ENCODE measurements around the gene FTH1.
A peak's percentile ranks its signal among the peaks of the same experiment; 100 is the strongest.
"Not testable (repeated sequence)": the region's sequence is repeated elsewhere in the genome, so short reads cannot be mapped to it uniquely, and the experiment has no call there.

Gene FTH1

DNA sequence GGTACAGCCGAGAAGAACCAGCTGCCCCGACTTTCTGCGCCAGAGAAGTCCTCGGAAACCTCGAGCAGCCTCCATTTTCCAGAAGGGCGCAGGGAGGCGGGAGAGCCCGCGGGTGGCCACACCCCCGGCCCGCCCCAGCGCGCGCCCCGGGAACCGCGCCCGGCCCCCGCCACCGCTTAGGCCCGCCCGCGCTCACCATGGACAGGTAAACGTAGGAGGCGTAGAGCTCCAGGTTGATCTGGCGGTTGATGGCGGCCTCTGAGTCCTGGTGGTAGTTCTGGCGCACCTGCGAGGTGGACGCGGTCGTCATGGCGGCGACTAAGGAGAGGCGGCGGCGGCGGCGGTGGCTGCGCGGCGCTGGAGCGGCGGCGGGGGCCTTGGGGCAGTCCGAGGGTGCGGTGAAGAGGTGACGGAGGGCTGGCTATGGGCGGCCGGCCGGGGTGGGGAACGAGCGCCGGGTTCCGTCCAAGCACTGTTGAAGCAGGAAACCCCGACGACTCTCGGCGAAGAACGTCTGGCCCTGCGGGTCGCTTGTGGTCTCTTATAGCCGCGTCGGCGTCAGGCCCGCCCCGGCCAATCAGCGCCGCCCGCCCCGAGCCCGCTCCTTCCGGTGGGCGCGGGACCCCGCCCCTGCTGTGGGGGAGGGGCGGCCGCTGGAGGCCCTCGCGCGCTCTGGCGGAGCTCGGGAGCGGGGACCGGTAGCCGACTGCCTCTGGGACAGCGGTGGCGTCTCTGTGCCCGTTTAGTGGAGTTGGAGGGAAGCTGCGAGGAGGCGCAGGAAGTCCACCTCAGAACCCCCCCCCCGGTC lies at the start of gene FTH1:
Gene FTH1, minus strand, starts transcription at position 519 of the 808 bp plus-strand sequence. Its CDS starts 209 bp downstream, at position 310.
- H3K4me3 ChIP-seq (ENCODE audit: low read depth, low read length) = peak within 1 kb of the TSS; percentile 91
- DNase-seq (ENCODE audit: low read depth) = peak; percentile 67

DNA sequence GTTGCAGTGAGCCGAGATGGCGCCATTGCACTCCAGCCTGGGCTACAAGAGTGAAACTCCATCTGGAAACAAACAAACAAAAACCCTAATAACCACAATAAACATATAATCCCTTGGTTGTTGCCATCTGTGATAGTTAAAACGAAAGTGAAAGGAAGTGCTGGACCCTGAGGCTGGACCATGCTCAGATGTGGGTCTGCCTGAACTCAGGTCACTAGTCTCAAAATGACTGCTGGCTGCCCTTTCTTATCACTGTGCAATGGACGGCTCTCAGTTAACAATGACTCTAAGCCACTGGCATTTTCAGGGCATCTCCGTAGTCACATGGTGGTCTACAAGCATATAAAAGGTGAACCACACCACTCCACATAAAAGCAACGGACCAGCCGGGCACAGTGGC lies 48.2 kb upstream of the FTH1 start:
- no peak overlapping the region for H3K4me3 ChIP-seq (ENCODE audit: low read depth, low read length)
- DNase-seq (ENCODE audit: low read depth) = no peak

DNA sequence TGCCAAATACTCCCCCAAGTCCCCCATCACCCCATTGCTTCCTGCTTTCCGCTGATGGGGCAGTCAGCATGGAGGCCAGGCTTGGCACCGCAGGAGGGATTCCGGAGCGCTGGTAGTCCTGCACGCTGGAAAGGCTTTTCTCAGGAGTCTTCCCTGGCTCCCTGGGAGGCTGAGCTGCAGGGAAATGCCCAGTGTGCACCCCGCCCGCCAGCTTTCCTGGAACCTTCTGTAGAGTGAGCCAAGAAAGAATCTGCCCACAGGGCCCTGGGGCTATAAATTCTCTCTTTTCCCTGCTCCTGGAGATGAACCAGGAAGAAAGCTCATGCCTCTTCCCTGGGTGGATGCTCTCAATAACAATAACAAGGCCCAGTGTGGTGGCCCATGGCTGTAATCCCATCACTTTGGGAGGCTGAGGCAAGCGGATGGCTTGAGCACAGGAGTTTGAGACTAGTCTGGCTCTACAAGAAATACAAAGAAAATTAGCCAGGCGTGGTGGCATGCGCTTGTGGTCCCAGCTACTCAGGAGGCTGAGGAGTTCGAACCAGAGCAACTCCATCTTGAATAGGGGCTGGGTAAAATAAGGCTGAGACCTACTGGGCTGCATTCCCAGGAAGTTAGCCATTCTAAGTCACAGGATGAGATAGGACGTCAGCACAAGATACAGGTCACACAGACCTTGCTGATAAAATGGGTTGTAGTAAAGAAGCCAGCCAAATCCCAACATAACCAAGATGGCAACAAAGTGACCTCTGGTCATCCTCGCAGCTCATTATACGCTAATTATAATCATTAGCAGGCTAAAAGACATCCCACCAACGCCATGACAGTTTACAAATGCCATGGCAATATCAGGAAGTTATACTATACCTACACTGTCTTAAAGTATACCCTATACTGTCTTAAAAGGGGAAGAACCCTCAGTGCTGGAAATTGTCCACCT lies 46.4 kb upstream of the FTH1 start:
- DNase-seq (ENCODE audit: low read depth) = no peak
- no peak overlapping the region for H3K4me3 ChIP-seq (ENCODE audit: low read depth, low read length)

- H3K4me3 ChIP-seq (ENCODE audit: low read depth, low read length) = no peak overlapping the region
- no peak for DNase-seq (ENCODE audit: low read depth)
These were observed 45.5 kb upstream of the FTH1 start for GRCh38 chr11:62012832-62013461.

DNA sequence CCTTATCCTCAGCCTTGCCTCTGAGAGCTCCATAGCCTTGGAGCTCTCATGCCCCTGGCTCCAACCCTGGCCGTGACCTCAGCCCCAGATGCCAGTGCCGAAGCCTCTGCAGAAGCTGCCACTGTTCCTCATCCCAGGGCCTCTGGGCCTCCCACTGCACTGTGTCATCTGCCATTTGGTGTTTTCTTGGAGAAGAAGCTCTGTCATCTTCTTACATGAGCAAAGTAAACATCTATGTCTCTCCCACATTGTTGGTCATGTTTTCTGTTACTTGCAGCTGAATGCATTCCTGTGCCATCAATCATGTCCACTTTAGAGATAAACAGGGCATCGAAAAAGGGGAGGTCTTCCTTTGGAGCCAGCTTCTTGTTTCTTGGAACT lies 45.0 kb upstream of the FTH1 start:
- DNase-seq (ENCODE audit: low read depth) = no peak
- no peak overlapping the region for H3K4me3 ChIP-seq (ENCODE audit: low read depth, low read length)

GRCh38 chr11:62011881-62012280 lies 44.4 kb upstream of the FTH1 start:
- H3K4me3 ChIP-seq (ENCODE audit: low read depth, low read length) = no peak overlapping the region
- no peak for DNase-seq (ENCODE audit: low read depth)

DNA sequence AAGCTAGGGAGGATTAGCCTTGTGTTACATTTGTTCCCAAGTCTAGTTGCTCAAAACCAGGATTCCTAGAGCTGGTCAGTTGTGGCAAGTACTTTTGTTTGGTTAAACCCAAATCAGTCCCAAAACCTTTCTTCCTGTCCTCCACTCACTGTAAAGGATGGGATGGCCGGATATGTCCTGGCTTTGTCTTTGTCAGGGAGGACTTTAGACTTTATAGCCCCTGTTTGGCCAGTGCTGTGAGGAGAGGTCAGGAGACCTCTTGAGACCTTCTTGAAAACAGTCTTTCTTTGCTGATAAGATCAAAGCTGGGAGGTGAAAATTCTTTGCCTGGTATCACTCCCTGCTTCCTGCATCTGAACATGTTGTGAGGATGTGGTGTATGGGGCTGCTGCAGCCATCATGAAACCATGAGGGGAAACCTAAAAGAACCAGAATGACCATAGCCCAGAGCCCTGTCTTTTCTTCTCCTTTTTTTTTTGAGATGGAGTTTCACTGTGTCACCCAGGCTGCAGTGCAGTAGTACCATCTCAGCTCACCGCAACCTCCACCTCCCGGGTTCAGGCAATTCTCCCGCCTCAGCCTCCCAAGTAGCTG lies 43.6 kb upstream of the FTH1 start:
- no peak overlapping the region for H3K4me3 ChIP-seq (ENCODE audit: low read depth, low read length)
- no peak for DNase-seq (ENCODE audit: low read depth)

GRCh38 chr11:62008193-62008592 lies 40.8 kb upstream of the FTH1 start:
- DNase-seq (ENCODE audit: low read depth) = no peak
- no peak overlapping the region for H3K4me3 ChIP-seq (ENCODE audit: low read depth, low read length)

GRCh38 chr11:62004473-62004872 lies 37.0 kb upstream of the FTH1 start:
- no peak overlapping the region for H3K4me3 ChIP-seq (ENCODE audit: low read depth, low read length)
- peak; percentile 88 for DNase-seq (ENCODE audit: low read depth)

GRCh38 chr11:62002283-62002682 lies 34.8 kb upstream of the FTH1 start:
- DNase-seq (ENCODE audit: low read depth); H3K4me3 ChIP-seq (ENCODE audit: low read depth, low read length): not testable (repeated sequence)

DNA sequence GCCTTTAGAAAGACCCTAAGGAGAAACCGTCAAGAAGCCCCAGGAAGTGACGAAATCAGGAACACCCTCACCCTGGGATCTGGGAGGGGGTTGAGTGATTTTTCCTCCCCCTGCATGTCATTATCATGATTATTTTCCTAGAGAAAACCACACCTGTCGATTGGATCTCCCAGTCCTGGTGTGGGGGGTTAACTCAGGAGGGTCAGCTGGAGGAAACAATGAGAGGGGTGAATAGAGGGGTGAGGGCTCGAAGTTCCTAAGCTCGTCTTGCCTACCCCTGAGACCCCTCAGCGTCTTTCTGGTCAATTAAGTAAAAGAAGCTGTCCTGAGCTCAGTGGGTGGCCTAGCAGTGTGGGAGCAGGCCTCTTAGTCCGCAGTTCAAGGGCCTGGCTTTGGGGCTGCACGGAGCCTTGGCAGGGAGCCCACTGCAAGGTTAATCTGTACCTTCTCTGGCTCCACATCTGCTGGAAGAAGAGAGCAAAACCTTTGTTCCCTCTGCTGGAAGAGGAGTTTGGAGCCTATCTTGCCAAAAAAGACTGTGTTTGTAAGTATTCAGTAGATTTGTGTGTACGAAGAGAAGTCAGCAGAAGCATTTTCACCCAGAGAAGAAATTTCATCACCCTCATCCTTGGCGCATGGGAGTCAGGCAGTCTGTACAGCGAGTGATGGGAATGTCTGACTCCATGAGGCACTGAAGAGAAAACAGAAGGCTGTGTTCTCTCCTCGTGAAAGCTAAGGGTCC lies 34.2 kb upstream of the FTH1 start:
- H3K4me3 ChIP-seq (ENCODE audit: low read depth, low read length) = no peak overlapping the region
- no peak for DNase-seq (ENCODE audit: low read depth)

DNA sequence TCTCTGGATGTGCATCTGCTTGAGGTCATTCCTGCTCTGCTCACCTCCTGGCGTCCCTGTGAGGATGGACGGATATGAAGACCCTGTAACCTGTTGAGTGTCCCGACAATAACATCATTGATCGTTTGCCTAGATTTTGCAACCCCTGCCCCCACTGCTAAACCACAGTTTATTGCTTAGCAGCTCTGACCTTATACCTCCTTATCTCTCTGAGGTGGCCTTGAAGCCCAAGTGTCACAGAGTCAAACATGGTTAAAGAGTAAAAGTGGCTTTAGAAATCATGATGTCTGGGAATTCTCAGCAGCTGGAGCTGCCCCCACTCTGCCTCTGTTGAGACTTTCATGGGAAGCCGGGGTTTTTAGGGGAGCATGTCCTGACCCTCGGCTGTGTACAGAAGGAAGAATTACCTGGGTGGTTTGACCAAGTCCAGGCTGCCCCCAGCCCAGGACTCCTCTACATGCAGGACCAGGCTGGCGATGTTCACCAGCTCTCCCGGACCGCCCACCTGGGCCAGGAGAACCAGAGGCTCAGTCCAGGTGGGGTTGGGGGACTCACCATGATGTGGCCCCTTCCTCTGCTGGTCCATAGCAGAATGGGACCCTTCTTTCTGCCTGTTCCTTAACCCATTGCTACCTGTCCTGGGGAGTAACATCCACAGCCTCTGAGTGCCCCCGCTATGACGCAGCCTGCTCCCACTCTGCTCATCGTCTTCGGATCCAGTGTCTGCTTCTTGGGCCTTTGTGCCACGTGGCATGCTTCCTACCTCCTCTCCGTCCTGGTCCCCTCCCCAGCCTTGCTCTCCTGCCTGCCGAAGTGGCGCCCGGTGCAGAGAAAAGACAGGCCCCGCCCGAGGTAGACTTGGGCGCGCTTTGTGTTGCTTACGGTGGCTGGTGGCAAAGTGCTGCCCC lies 33.4 kb upstream of the FTH1 start:
- DNase-seq (ENCODE audit: low read depth) = no peak
- no peak overlapping the region for H3K4me3 ChIP-seq (ENCODE audit: low read depth, low read length)

- DNase-seq (ENCODE audit: low read depth) = no peak
- no peak overlapping the region for H3K4me3 ChIP-seq (ENCODE audit: low read depth, low read length)
These were observed 31.9 kb upstream of the FTH1 start for GRCh38 chr11:61999141-61999975.

DNA sequence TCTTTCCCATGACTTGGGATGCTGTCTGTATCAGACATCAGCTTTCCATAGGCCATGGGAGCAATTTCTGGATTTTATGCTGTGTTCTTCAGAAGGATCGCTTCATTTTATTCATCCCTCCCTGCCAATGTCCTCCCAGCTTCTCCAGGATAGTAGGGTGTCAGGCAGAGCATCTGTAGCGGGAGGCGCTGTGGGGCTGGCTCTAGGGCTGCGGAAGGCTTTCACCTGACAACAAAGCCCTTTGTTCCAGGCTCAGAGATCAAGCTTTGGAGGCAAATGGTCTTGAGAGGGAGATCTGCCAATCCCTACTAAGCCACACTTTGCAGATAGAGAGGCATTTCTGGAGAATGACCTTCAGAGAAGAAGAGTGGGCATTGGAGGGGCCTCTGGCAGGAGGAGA lies 29.5 kb upstream of the FTH1 start:
- no peak overlapping the region for H3K4me3 ChIP-seq (ENCODE audit: low read depth, low read length)
- no peak for DNase-seq (ENCODE audit: low read depth)

DNA sequence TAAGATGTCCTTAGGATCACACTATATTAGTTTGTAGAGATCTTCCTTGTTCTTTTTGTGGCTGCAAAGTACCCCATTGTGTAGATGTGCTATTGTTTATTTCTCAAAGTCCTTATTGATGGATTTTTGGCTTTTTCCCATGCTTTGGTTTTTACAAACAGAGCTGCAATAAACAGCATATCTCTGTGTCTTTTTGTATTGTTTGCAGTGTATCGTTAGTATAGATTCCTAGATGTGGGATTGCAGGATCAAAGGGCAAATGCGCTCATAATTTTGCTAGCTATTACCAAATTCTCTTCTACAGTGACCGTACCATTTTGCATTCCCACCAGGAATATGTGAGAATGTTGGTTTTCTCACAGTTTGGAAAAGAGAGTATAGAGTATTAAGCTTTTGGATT lies 27.5 kb upstream of the FTH1 start:
- H3K4me3 ChIP-seq (ENCODE audit: low read depth, low read length) = no peak overlapping the region
- no peak for DNase-seq (ENCODE audit: low read depth)

DNA sequence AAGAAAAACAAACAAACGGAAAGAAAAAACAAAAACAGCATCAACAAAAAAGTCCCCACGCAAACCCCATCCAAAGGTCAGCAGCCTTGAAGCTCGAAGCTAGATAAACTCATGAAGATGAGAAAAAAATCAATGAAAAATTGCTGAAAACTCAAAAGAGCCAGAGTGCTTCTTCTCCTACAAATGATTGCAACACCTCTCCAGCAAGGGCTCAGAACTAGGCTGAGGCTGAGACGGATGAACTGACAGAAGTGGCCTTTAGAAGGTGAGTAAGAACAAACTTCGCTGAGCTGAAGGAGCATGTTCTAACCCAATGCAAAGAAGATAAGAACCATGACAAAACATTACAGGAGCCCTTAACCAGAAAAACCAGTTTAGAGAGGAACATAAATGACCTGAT lies 18.4 kb upstream of the FTH1 start:
- DNase-seq (ENCODE audit: low read depth) = no peak
- H3K4me3 ChIP-seq (ENCODE audit: low read depth, low read length) = no peak overlapping the region

GRCh38 chr11:61983419-61983818 lies 16.0 kb upstream of the FTH1 start:
- no peak for DNase-seq (ENCODE audit: low read depth)
- no peak overlapping the region for H3K4me3 ChIP-seq (ENCODE audit: low read depth, low read length)
